Prostate gland (tissue), 2 donors: ENCODE data around the gene MAML2. TPM values are rescaled to one million over a fixed set of nuclear protein-coding genes. Genes with fewer than 3 reads are reported as not detected.
"Not testable (repeated sequence)": the region's sequence is repeated elsewhere in the genome, so short reads cannot be mapped to it uniquely, and the experiment has no call there.

Experiments
- DNase-seq: peaks from one replicate; pipeline ENCODE4 v3.0.0-alpha.2; 2019; ENCODE audit warnings: low spot score
- H3K27ac ChIP-seq, 2 donors: fragments of 200-600 bp; sonication (generic); 2 replicates each; pipeline ENCODE4 v1.5.1; 2017 to 2019
- H3K27me3 ChIP-seq: fragments of 200-600 bp; sonication (generic); replicated peaks from 2 replicates; pipeline ENCODE4 v1.5.1; 2019; ENCODE audit not compliant: insufficient read depth
- H3K36me3 ChIP-seq, 2 donors: fragments of 200-600 bp; sonication (generic); 1 replicate in 1 of 2; 2 replicates in 1 of 2; pipeline versions ENCODE4 v1.5.1 to v1.8.1; 2017 to 2019
- H3K4me1 ChIP-seq: fragments of 200-600 bp; sonication (generic); replicated peaks from 2 replicates; pipeline ENCODE4 v1.5.1; 2019
- H3K4me3 ChIP-seq, 2 donors: fragments of 200-600 bp; sonication (generic); 2 replicates each; pipeline ENCODE4 v1.5.1; 2017 to 2019
- H3K9me3 ChIP-seq: fragments of 200-600 bp; sonication (generic); 2 replicates; pipeline ENCODE4 v1.5.1; 2017
- CTCF ChIP-seq, 4 experiments: fragments of 200-600 bp in 2 of 4; fragments of 450-650 bp in 2 of 4; sonication (generic) in 2 of 4; IDR thresholded peaks; 1 replicate in 3 of 4; 2 replicates in 1 of 4; pipeline ENCODE4 v1.5.1; 2016 to 2019; ENCODE audit warnings: antibody characterized with exemption in 4 of 4, mild to moderate bottlenecking in 2 of 4, moderate library complexity in 2 of 4
- POLR2A ChIP-seq: fragments of 450-650 bp; IDR thresholded peaks from one replicate; pipeline ENCODE4 v1.6.1; 2016; ENCODE audit warnings: antibody characterized with exemption, mild to moderate bottlenecking
- POLR2AphosphoS5 ChIP-seq: sonication (generic); formaldehyde crosslinking; IDR thresholded peaks from one replicate; pipeline ENCODE4 v1.6.1; 2017; ENCODE audit warnings: antibody characterized with exemption
- WGBS: methylation state at CpG from one replicate; pipeline ENCODE4 v1.1.5; 2018; 5-methylcytosine and 5-hydroxymethylcytosine counted together
- intact Hi-C: fragments of 100-400 bp; cut with DNase I; formaldehyde crosslinking; loops from one replicate; pipeline ENCODE4 v1.14.2; 2022
- total RNA-seq, 2 donors: library from RNA; depleted of rRNA; stranded (reverse); fragments of >200 nt; gene quantifications; one replicate each; pipeline ENCODE4 v1.1.0, GENCODE V29; 2016

Gene MAML2
- total RNA-seq, 2 donors from 2014 or later: 28.9 to 30.4 TPM

- WGBS: 100% methylated on average over 1 of the region's 1 CpG
- Histone ChIP-seq H3K36me3 (no peaks in the 10 kb centered on the region), H3K9me3 (no peaks in the 10 kb centered on the region), H3K4me3 (no peak overlapping the region), H3K27me3 (no peaks in the 10 kb centered on the region), H3K4me1 (no peaks in the 10 kb centered on the region), H3K27ac (no peak overlapping the region)
- no peak for DNase-seq
- TF ChIP-seq POLR2AphosphoS5: no peak
- TF ChIP-seq POLR2A: no peak
- TF ChIP-seq CTCF (IDR thresholded peaks at IDR 0.05): no peak
- intact Hi-C loops: no loop called here
These were observed 52.4 kb downstream of the MAML2 start for GRCh38 chr11:96290631-96291030.

GRCh38 chr11:96290031-96290430 lies 53.0 kb downstream of the MAML2 start:
- no peak overlapping the region for H3K27ac ChIP-seq
- 28% methylated on average over 1 of the region's 1 CpG for WGBS
- DNase-seq: no peak

DNA sequence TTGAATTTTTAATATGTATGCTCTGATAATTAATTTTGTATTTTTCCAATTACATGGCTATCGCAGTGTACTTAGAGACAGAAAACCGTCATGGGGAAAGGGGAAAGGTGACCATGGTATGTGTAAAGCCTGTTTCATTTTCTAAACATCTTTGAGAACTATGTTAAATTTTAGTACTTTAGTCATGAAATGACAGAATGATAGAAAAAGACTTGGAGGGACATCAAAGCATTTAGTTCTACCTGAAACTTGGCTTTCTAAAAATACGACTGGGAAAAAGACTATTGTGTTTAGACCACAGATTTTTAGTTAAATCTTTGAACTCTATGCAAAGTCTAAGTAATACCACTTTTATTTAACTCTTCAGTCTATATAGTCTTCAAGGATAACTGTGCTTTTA lies 54.1 kb downstream of the MAML2 start:
- no peak for TF ChIP-seq POLR2A
- TF ChIP-seq CTCF (IDR thresholded peaks at IDR 0.05): no peak
- no peak for TF ChIP-seq POLR2AphosphoS5
- no peak overlapping the region for H3K4me3 ChIP-seq
- H3K27me3 ChIP-seq: no peaks in the 10 kb centered on the region
- DNase-seq: no peak
- no peaks in the 10 kb centered on the region for H3K9me3 ChIP-seq
- no peaks in the 10 kb centered on the region for H3K36me3 ChIP-seq
- no peaks in the 10 kb centered on the region for H3K4me1 ChIP-seq
- H3K27ac ChIP-seq: no peak overlapping the region
- WGBS: 76% methylated on average over 3 of the region's 3 CpGs
- intact Hi-C loops: no loop called here

More at GRCh38 chr11:96290031-96290430, 53.0 kb downstream of the MAML2 start:
- TF ChIP-seq POLR2AphosphoS5: no peak
- no peak for TF ChIP-seq CTCF (IDR thresholded peaks at IDR 0.05)
- TF ChIP-seq POLR2A: no peak
- Histone ChIP-seq H3K4me3 (no peak overlapping the region), H3K36me3 (no peaks in the 10 kb centered on the region), H3K9me3 (no peaks in the 10 kb centered on the region), H3K4me1 (no peaks in the 10 kb centered on the region), H3K27me3 (no peaks in the 10 kb centered on the region)
- intact Hi-C loops: no loop called here

DNA sequence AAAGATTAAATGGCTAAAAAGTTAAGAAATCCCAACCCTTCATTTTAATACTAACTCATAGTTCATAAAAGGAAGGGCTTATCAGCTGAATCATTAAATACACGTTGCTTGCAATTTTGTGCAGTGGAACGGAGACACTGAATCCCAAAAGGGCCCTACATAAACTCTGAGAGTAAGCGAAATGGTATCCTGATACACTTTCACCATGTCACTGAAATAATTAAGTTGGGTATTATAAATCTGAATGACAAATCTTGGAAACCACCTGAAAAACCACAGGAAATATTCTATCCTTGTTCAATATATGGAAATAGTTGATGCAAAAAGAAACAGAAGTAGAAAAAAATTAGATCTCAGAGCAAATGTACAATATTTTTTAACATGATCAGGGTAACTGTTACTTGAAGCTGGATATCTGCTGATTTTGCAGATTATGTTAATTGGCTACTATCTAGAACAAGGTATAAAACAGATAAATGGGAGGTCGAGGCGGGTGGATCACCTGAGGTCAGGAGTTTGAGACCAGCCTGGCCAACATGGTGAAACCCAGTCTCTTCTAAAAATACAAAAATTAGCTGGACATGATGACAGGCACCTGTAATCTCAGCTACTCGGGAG lies 55.1 kb downstream of the MAML2 start:
- Histone ChIP-seq H3K27me3 (no peaks in the 10 kb centered on the region), H3K36me3 (no peaks in the 10 kb centered on the region), H3K4me1 (no peaks in the 10 kb centered on the region), H3K9me3 (no peaks in the 10 kb centered on the region), H3K27ac (no peak overlapping the region), H3K4me3 (no peak overlapping the region)
- intact Hi-C loops: no loop called here
- 74% methylated on average over 6 of the region's 6 CpGs for WGBS
- TF ChIP-seq POLR2AphosphoS5 (no peak), CTCF (IDR thresholded peaks at IDR 0.05) (no peak), POLR2A (no peak)
- DNase-seq: no peak

DNA sequence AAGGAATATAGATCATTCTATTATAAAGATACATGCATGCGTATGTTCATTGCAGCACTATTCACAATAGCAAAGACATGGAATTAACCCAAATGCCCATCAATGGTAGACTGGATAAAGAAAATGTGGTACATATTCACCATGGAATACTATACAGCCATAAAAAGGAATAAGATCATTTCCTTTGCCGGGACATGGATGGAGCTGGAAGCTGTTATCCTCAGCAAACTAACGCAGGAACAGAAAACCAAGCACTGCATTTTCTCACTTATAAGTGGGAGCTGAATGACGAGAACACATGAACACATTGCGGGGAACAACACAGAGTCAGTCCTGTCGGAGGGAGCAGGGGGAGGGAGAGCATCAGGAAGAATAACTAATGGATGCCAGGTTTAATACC lies 57.0 kb downstream of the MAML2 start:
- DNase-seq, H3K36me3 ChIP-seq, H3K4me3 ChIP-seq, H3K9me3 ChIP-seq, intact Hi-C loops, H3K27ac ChIP-seq, H3K27me3 ChIP-seq, H3K4me1 ChIP-seq: not testable (repeated sequence)
- WGBS: over 99% methylated on average over 6 of the region's 6 CpGs
